ENCODE measurements around the gene TTC34.

TTC34 gene

GRCh38 chr1:2604844-2605508, 196.5 kb downstream of the TTC34 start:
- Histone ChIP-seq H3K79me2 (ENCODE audit: insufficient read depth, low read length) (no peaks in the 10 kb centered on the region), H3K9me3 (ENCODE audit: insufficient read depth, low read length, severe bottlenecking) (no peaks in the 10 kb centered on the region), H3K4me1 (ENCODE audit: insufficient read depth, low read length) (no peaks in the 10 kb centered on the region), H2AFZ (ENCODE audit: low read depth, low read length) (no peak overlapping the region), H3K4me2 (ENCODE audit: insufficient read depth, low read length) (no peak overlapping the region), H3K27ac (ENCODE audit: low read length) (no peak overlapping the region), H3K4me3 (ENCODE audit: low read depth in 1 of 2, low read length in 2 of 2) (no peak overlapping the region), H3K36me3 (ENCODE audit: insufficient read depth, low read length) (no peaks in the 10 kb centered on the region), H3K27me3 (ENCODE audit: insufficient read depth, low read length, poor library complexity) (no peaks in the 10 kb centered on the region), H4K20me1 (ENCODE audit: insufficient read depth, low read length) (no peaks in the 10 kb centered on the region), H3K9ac (ENCODE audit: low read depth, low read length) (no peak overlapping the region)
- no peak for TF ChIP-seq EZH2 (IDR thresholded peaks at IDR 0.05; ENCODE audit: borderline replicate concordance, low read depth, low read length, severe bottlenecking)
- no peak for TF ChIP-seq CTCF (IDR thresholded peaks at IDR 0.05; ENCODE audit: borderline replicate concordance, extremely low read depth, low read length, poor library complexity, severe bottlenecking)
- DNase-seq (no peak), ATAC-seq (ENCODE audit: insufficient read depth, low read depth) (no peak)

GRCh38 chr1:2604156-2604843, 197.2 kb downstream of the TTC34 start:
- Histone ChIP-seq H3K4me1 (ENCODE audit: insufficient read depth, low read length) (no peaks in the 10 kb centered on the region), H3K36me3 (ENCODE audit: insufficient read depth, low read length) (no peaks in the 10 kb centered on the region), H3K9me3 (ENCODE audit: insufficient read depth, low read length, severe bottlenecking) (no peaks in the 10 kb centered on the region), H3K9ac (ENCODE audit: low read depth, low read length) (no peak overlapping the region), H3K4me3 (ENCODE audit: low read depth in 1 of 2, low read length in 2 of 2) (no peak overlapping the region), H3K27ac (ENCODE audit: low read length) (no peak overlapping the region), H4K20me1 (ENCODE audit: insufficient read depth, low read length) (no peaks in the 10 kb centered on the region), H2AFZ (ENCODE audit: low read depth, low read length) (no peak overlapping the region), H3K4me2 (ENCODE audit: insufficient read depth, low read length) (no peak overlapping the region), H3K27me3 (ENCODE audit: insufficient read depth, low read length, poor library complexity) (no peaks in the 10 kb centered on the region), H3K79me2 (ENCODE audit: insufficient read depth, low read length) (no peaks in the 10 kb centered on the region)
- ATAC-seq (ENCODE audit: insufficient read depth, low read depth) (no peak), DNase-seq (no peak)
- TF ChIP-seq CTCF (IDR thresholded peaks at IDR 0.05; ENCODE audit: borderline replicate concordance, extremely low read depth, low read length, poor library complexity, severe bottlenecking) (no peak), EZH2 (IDR thresholded peaks at IDR 0.05; ENCODE audit: borderline replicate concordance, low read depth, low read length, severe bottlenecking) (no peak)

- Histone ChIP-seq H4K20me1 (ENCODE audit: insufficient read depth, low read length) (no peaks in the 10 kb centered on the region), H3K79me2 (ENCODE audit: insufficient read depth, low read length) (no peaks in the 10 kb centered on the region), H3K4me3 (ENCODE audit: low read depth in 1 of 2, low read length in 2 of 2) (no peak overlapping the region), H3K4me1 (ENCODE audit: insufficient read depth, low read length) (no peaks in the 10 kb centered on the region), H3K36me3 (ENCODE audit: insufficient read depth, low read length) (no peaks in the 10 kb centered on the region), H3K4me2 (ENCODE audit: insufficient read depth, low read length) (no peak overlapping the region), H3K27me3 (ENCODE audit: insufficient read depth, low read length, poor library complexity) (no peaks in the 10 kb centered on the region), H3K9ac (ENCODE audit: low read depth, low read length) (no peak overlapping the region), H3K9me3 (ENCODE audit: insufficient read depth, low read length, severe bottlenecking) (peaks cover under 1% of the 10 kb centered on the region), H2AFZ (ENCODE audit: low read depth, low read length) (no peak overlapping the region), H3K27ac (ENCODE audit: low read length) (no peak overlapping the region)
- TF ChIP-seq EZH2 (IDR thresholded peaks at IDR 0.05; ENCODE audit: borderline replicate concordance, low read depth, low read length, severe bottlenecking) (no peak), CTCF (IDR thresholded peaks at IDR 0.05; ENCODE audit: borderline replicate concordance, extremely low read depth, low read length, poor library complexity, severe bottlenecking) (no peak)
- DNase-seq: no peak
- no peak for ATAC-seq (ENCODE audit: insufficient read depth, low read depth)
Measured at GRCh38 chr1:2603521-2604155, 197.9 kb downstream of the TTC34 start.

Measured in DND-41 (cell line).